ENCODE results near the gene MACC1.
"Not testable (repeated sequence)": the region's sequence is repeated elsewhere in the genome, so short reads cannot be mapped to it uniquely, and the experiment has no call there.

MACC1 gene

DNA sequence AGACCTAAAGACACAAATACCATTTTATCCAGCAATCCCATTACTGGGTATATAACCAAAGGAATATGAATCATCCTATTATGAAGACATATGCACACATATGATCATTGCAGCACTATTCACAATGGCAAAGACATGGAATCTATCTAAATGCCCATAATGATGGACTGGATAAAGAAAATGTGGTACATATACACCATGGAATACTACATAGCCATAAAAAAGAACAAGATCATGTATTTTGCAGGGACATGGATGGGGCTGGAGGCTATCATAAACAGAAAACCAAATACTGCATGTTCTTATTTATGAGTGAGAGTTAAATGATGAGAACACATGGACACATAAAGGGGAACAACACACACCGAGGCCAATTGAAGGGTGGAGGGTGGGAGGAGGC, 3.8 kb downstream of the MACC1 start:
- no peak for TF ChIP-seq CTCF (IDR thresholded peaks at IDR 0.05; ENCODE audit: low read depth, low read length, missing control alignments)
- no peak for DNase-seq (ENCODE audit: extremely low read depth, low read depth)
- no peak overlapping the region for H3K4me3 ChIP-seq (replicated peaks; ENCODE audit: low read depth, low read length)

- no peak overlapping the region for H3K4me3 ChIP-seq (replicated peaks; ENCODE audit: low read depth, low read length)
- TF ChIP-seq CTCF (IDR thresholded peaks at IDR 0.05; ENCODE audit: low read depth, low read length, missing control alignments), result no peak
- DNase-seq (ENCODE audit: extremely low read depth, low read depth), result no peak
These were observed 5.8 kb downstream of the MACC1 start for GRCh38 chr7:20211376-20211775.

DNA sequence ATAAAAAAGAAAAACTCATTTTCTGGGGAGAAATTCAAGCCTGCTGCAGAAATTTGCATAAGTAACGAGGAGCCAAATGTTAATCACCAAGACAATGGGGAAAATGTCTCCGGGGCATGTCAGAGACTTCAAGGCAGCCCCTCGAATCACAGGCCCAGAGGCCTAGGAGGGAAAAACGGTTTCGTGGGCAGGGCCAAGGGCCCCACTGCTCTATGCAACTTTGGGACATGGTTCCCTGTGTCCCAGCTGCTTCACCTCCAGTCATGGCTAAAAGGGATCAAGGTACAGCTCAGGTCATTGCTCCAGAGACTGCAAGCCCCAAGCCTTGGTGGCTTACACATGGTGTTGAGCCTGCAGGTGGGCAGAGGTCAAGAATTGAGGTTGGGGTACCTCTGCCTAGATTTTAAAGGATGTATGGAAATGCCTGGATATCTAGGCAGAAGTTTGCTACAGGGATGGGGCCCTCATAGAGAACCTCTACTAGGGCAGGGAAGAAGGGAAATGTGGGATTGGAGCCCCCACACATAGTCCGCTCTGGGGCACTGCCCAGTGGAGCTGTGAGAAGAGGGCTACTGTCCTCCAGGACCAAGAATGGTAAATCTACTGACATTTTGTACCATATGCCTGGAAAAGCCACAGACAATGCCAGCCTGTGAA, 8.4 kb downstream of the MACC1 start:
- no peak for DNase-seq (ENCODE audit: extremely low read depth, low read depth)
- no peak for TF ChIP-seq CTCF (IDR thresholded peaks at IDR 0.05; ENCODE audit: low read depth, low read length, missing control alignments)
- H3K4me3 ChIP-seq (replicated peaks; ENCODE audit: low read depth, low read length), result no peak overlapping the region

DNA sequence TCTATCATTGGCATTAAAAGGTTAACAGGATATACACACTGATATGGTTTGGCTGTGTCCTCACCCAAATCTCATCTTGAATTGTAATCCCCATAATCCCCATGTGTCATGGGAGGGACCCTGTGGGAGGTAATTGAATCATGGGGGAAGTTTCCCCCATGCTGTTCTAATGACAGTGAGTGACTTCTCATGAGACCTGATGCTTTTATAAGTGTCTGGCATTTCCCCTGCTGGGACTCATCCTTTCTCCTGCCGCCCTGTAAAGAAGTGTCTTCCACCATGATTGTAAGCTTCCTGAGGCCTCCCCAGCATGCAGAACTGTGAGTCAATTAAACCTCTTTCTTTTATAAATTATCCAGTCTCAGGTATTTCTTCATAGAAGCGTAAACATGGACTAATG, 9.4 kb downstream of the MACC1 start:
- DNase-seq (ENCODE audit: extremely low read depth, low read depth), result not testable (repeated sequence)

GRCh38 chr7:20206104-20206896, 10.9 kb downstream of the MACC1 start:
- no peak for TF ChIP-seq CTCF (IDR thresholded peaks at IDR 0.05; ENCODE audit: low read depth, low read length, missing control alignments)
- no peak overlapping the region for H3K4me3 ChIP-seq (replicated peaks; ENCODE audit: low read depth, low read length)
- DNase-seq (ENCODE audit: extremely low read depth, low read depth), result no peak

More for the DNA sequence above, 9.4 kb downstream of the MACC1 start:
- not testable (repeated sequence) for H3K4me3 ChIP-seq (replicated peaks; ENCODE audit: low read depth, low read length)

GRCh38 chr7:20203316-20203715, 13.9 kb downstream of the MACC1 start:
- DNase-seq (ENCODE audit: extremely low read depth, low read depth), result no peak
- no peak for TF ChIP-seq CTCF (IDR thresholded peaks at IDR 0.05; ENCODE audit: low read depth, low read length, missing control alignments)

DNA sequence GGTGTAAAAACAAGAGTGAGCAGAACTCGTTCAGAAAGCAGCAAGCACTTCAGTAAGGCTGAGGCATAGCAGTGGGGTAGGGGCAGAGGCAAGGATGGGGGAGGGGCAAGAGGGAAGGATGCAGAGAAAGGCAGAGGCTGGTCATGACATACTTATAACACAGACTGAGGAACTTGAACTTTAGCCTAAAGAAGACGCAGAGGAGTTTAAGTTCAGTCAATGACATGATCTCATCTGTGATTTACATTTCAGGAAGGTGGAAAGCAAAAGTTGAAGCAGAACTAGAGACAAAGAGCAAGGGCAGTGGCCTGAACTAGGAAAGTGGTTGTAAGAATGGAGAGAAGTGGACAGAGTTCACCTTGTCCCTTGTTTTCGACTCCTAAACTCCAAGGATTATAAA, 15.8 kb downstream of the MACC1 start:
- DNase-seq (ENCODE audit: extremely low read depth, low read depth), result no peak
- TF ChIP-seq CTCF (IDR thresholded peaks at IDR 0.05; ENCODE audit: low read depth, low read length, missing control alignments), result no peak
- H3K4me3 ChIP-seq (replicated peaks; ENCODE audit: low read depth, low read length), result no peak overlapping the region

More at GRCh38 chr7:20203316-20203715, 13.9 kb downstream of the MACC1 start:
- no peak overlapping the region for H3K4me3 ChIP-seq (replicated peaks; ENCODE audit: low read depth, low read length)
